K562 (cell line): Measurements from ENCODE around the gene COL24A1. TPM values are rescaled to one million over a fixed set of nuclear protein-coding genes. Genes with fewer than 3 reads are reported as not detected.

Experiments used
- ATAC-seq: fragments of 200-7000 bp; cut with Tn5 transposase; 3 replicates; pipeline ENCODE4 v1.9.1; 2020; ENCODE audit warnings: moderate library complexity
- BruUV-seq: library from RNA; stranded (reverse); fragments of 400-500 nt; replicated peaks from 2 replicates; lab custom pipeline; 2021; lab: Mats Ljungman, UMichigan
- CTCF ChIA-PET: fragments of 300-600 bp; formaldehyde crosslinking; extraction: SDS; loops from one replicate; lab custom pipeline; 2021; ENCODE audit warnings: low intra/inter-chr PET ratio; lab: Yijun Ruan, JAX
- POLR2A ChIA-PET: fragments of 300-600, 350-650 bp; sonication (Branson Sonifier 250); formaldehyde crosslinking; extraction: SDS; loops from one replicate; lab custom pipeline; 2021; ENCODE audit warnings: antibody characterized with exemption, inconsistent platforms; lab: Yijun Ruan, JAX
- DNase-seq, 4 experiments: peaks; one replicate each; pipeline versions ENCODE4 v3.0.0 to v3.0.0-alpha.2; 2011 to 2018; ENCODE audit warnings: low spot score in 3 of 4, mixed read lengths in 3 of 4; ENCODE audit errors: extremely low read depth in 1 of 4
- FAIRE-seq: peaks from 2 replicates; lab custom pipeline; 2011; peaks lifted over from hg19 to GRCh38; lab: Jason Lieb, UNC
- H2AFZ ChIP-seq: 2 replicates; pipeline ENCODE4 v1.6.0; 2011; ENCODE audit warnings: low read depth, low read length, control low read depth, inconsistent platforms
- H3K27ac ChIP-seq: fragments of 200-600 bp; 3 replicates; pipeline ENCODE4 v1.8.0; 2011; ENCODE audit warnings: low read depth, mild to moderate bottlenecking, control low read depth, inconsistent platforms, low read length, moderate library complexity, mixed read lengths; ENCODE audit errors: extremely low read depth
- H3K27me3 ChIP-seq, 2 experiments: fragments of 300-600 bp in 1 of 2; 2 replicates in 1 of 2; 3 replicates in 1 of 2; pipeline versions ENCODE4 v1.6.0 to v1.8.0; 2011; ENCODE audit warnings: inconsistent platforms in 2 of 2, low read length in 2 of 2, mild to moderate bottlenecking in 1 of 2, mixed read lengths in 1 of 2, moderate library complexity in 1 of 2; ENCODE audit not compliant: control insufficient read depth in 2 of 2, insufficient read depth in 2 of 2
- H3K36me3 ChIP-seq: fragments of 300-600 bp; 3 replicates; pipeline ENCODE4 v1.8.0; 2011; ENCODE audit warnings: mild to moderate bottlenecking, low read length, inconsistent platforms; ENCODE audit not compliant: control insufficient read depth, insufficient read depth
- H3K4me1 ChIP-seq, 2 experiments: fragments of 200-600 bp in 1 of 2; replicated peaks in 1 of 2; 2 replicates in 1 of 2; 3 replicates in 1 of 2; pipeline versions ENCODE4 v1.5.1 to v1.8.0; 2011; ENCODE audit warnings: inconsistent platforms in 2 of 2, low read length in 2 of 2, mild to moderate bottlenecking in 1 of 2, mixed read lengths in 1 of 2, moderate library complexity in 1 of 2; ENCODE audit not compliant: control insufficient read depth in 2 of 2, insufficient read depth in 2 of 2
- H3K4me2 ChIP-seq: 2 replicates; pipeline ENCODE4 v1.6.1; 2011; ENCODE audit warnings: low read length, control low read depth, inconsistent platforms, mixed read lengths; ENCODE audit not compliant: insufficient read depth
- H3K4me3 ChIP-seq: fragments of 200-600 bp; sonication (generic), shearing (Covaris generic); 2 replicates; pipeline ENCODE4 v1.5.1; 2016; ENCODE audit warnings: control low read depth, inconsistent platforms
- H3K79me2 ChIP-seq: fragments of 200-600 bp; 3 replicates; pipeline ENCODE4 v1.8.0; 2011; ENCODE audit warnings: low read length, inconsistent platforms; ENCODE audit not compliant: control insufficient read depth, insufficient read depth
- H3K9ac ChIP-seq, 2 experiments: 2 replicates each; pipeline versions ENCODE4 v1.6.0 to v1.6.1; 2011; ENCODE audit warnings: low read depth in 2 of 2, low read length in 2 of 2, control low read depth in 1 of 2, inconsistent platforms in 1 of 2, mild to moderate bottlenecking in 1 of 2, mixed read lengths in 1 of 2; ENCODE audit not compliant: insufficient read depth in 1 of 2
- H3K9me1 ChIP-seq: one replicate; pipeline ENCODE4 v1.6.0; 2011; ENCODE audit warnings: inconsistent platforms, mild to moderate bottlenecking, low read length, moderate library complexity; ENCODE audit not compliant: control insufficient read depth, insufficient read depth
- H3K9me3 ChIP-seq: replicated peaks from 2 replicates; pipeline ENCODE4 v1.5.1; 2011; ENCODE audit warnings: low read depth, low read length, inconsistent platforms; ENCODE audit not compliant: control insufficient read depth, insufficient read depth
- H4K20me1 ChIP-seq: replicated peaks from 2 replicates; pipeline ENCODE4 v1.6.1; 2011; ENCODE audit warnings: low read length, inconsistent platforms, mixed read lengths; ENCODE audit not compliant: control insufficient read depth, insufficient read depth
- CBX1 ChIP-seq: sonication (generic); IDR thresholded peaks from 2 replicates; pipeline ENCODE4 v1.6.1; 2016; ENCODE audit warnings: antibody characterized with exemption, low read depth, mild to moderate bottlenecking
- EP300 ChIP-seq: IDR thresholded peaks from 2 replicates; pipeline ENCODE4 v1.6.1; 2012; ENCODE audit warnings: low read length, improper control_type of control experiment
- HNRNPLL ChIP-seq: fragments of 200-400 bp; formaldehyde crosslinking; IDR thresholded peaks from 2 replicates; pipeline ENCODE4 v1.6.1; 2017; ENCODE audit warnings: low read length, low read depth, mild to moderate bottlenecking; ENCODE audit not compliant: poor library complexity, severe bottlenecking
- KAT8 ChIP-seq: fragments of 450-650 bp; IDR thresholded peaks from 2 replicates; pipeline ENCODE4 v1.6.1; 2016; ENCODE audit warnings: low read depth, mild to moderate bottlenecking
- MNT ChIP-seq, 2 experiments: fragments of 450-650 bp; conservative IDR thresholded peaks; 2 replicates each; pipeline ENCODE4 v1.6.1; 2017; ENCODE audit warnings: mild to moderate bottlenecking in 2 of 2, moderate library complexity in 2 of 2
- RNF2 ChIP-seq: sonication (generic); IDR thresholded peaks from 2 replicates; pipeline ENCODE4 v1.6.1; 2016
- SRSF9 ChIP-seq: fragments of 200-400 bp; formaldehyde crosslinking; IDR thresholded peaks from 2 replicates; pipeline ENCODE4 v1.6.1; 2017; ENCODE audit warnings: low read depth, low read length, borderline replicate concordance
- ZBTB7A ChIP-seq: IDR thresholded peaks from 2 replicates; pipeline ENCODE4 v1.6.1; 2011; ENCODE audit warnings: low read depth, mild to moderate bottlenecking, low read length, moderate library complexity, borderline replicate concordance; ENCODE audit not compliant: control insufficient read depth
- ZFX ChIP-seq: sonication (generic); formaldehyde crosslinking; IDR thresholded peaks from 2 replicates; pipeline ENCODE4 v1.8.0; 2022; ENCODE audit warnings: mild to moderate bottlenecking, missing genetic modification reagents, moderate library complexity
- ZNF318 ChIP-seq, 2 experiments: fragments of 450-650 bp; IDR thresholded peaks; 2 replicates each; pipeline ENCODE4 v1.6.1; 2016; ENCODE audit warnings: mild to moderate bottlenecking in 2 of 2, borderline replicate concordance in 1 of 2, low read depth in 1 of 2, moderate library complexity in 1 of 2
- ZNF668 ChIP-seq: fragments of 250-450 bp; sonication (Bioruptor Pico); IDR thresholded peaks from 2 replicates; pipeline ENCODE4 v1.8.0; 2022; ENCODE audit warnings: mild to moderate bottlenecking, inconsistent platforms
- ZNF717 ChIP-seq: fragments of 250-450 bp; sonication (Bioruptor Pico); IDR thresholded peaks from 2 replicates; pipeline ENCODE4 v1.5.0; 2021
- WGBS: fragments of 100-300 bp; shearing (Covaris generic); methylation state at CpG from one replicate; pipeline ENCODE4 v1.1.6; 2016; ENCODE audit warnings: low coverage, mixed read lengths; ENCODE audit not compliant: insufficient coverage; ENCODE audit errors: missing lambda C conversion rate; 5-methylcytosine and 5-hydroxymethylcytosine counted together
- in situ Hi-C: fragments of 300-500 bp; cut with MboI; formaldehyde crosslinking; loops from 4 replicates; pipeline ENCODE4 v1.15.0; 2018; ENCODE audit warnings: inconsistent platforms, mixed read lengths
- intact Hi-C: fragments of 100-400 bp; cut with micrococcal nuclease; formaldehyde crosslinking; loops from 2 replicates; pipeline ENCODE4 v1.14.2; 2022
- polyA plus RNA-seq, 8 experiments: library from polyadenylated mRNA; depleted of rRNA in 4 of 8; stranded (reverse) in 5 of 8; unstranded in 3 of 8; fragments of >200 nt; fragmentation: Nextera tagmentation in 2 of 8; fragmentation: Illumina TruSeq in 1 of 8; extraction: Ambion mirVana in 2 of 8; extraction: Trizol in 1 of 8; gene quantifications; 2 replicates each; pipeline versions ENCODE4 v1.2.1 to v1.2.3, GENCODE V29; 2011 to 2014; ENCODE audit warnings: inconsistent platforms in 1 of 8, missing spikeins in 1 of 8
- total RNA-seq, 7 experiments: library from RNA; depleted of rRNA in 6 of 7; stranded (reverse); fragments of >200 nt in 6 of 7; fragmentation: Illumina TruSeq in 2 of 7; extraction: Trizol in 2 of 7; gene quantifications; 2 replicates each; pipeline versions ENCODE4 v1.2.1 to v1.2.3, GENCODE V29; 2011 to 2021; ENCODE audit warnings: low replicate concordance in 1 of 7

The COL24A1 gene
- total and polyA plus RNA-seq, 9 of the 15 experiments (the other 6 are each of a cell fraction or from before 2014, with no cell fraction given), result 0.01 to 0.06 (median 0.03) TPM; not detected in 2

- TF ChIP-seq ZBTB7A (no peak), MNT (conservative IDR thresholded peaks at IDR 0.05) (no peak), HNRNPLL (no peak), KAT8 (no peak)
- TF ChIP-seq, all 486 proteins: peak for 0
Measured at GRCh38 chr1:85816606-85817005, 340.0 kb downstream of the COL24A1 start (continued).

DNA sequence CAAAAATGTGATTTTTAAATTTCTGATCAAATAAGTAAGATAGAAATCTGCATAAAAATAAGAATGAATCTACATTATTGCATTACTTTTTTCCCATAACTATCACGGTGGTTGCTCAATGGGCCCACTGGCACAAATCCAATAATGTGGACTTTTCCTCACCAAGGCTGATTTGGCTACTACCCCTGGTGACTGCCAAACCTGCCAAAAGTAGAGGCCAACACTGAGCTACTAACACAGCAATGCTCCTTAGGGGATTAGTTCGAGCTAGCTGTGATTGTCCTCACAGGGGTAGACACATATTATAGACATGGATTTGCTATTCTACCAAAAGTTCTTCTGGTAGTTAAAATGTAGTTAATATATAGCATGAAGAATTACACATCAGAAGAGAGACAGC lies 340.7 kb downstream of the COL24A1 start:
- Histone ChIP-seq H3K9me1 (no peaks in the 10 kb centered on the region), H3K9me3 (no peaks in the 10 kb centered on the region), H3K79me2 (no peaks in the 10 kb centered on the region), H3K27ac (no peak overlapping the region), H3K4me1 (no peaks in the 10 kb centered on the region), H4K20me1 (no peaks in the 10 kb centered on the region), H3K4me2 (no peak overlapping the region), H2AFZ (no peak overlapping the region), H3K4me3 (no peak overlapping the region), H3K27me3 (no peaks in the 10 kb centered on the region), H3K36me3 (no peaks in the 10 kb centered on the region), H3K9ac (no peak overlapping the region)
- DNase-seq, result no peak
- BruUV-seq, result no TSS peak
- 0% methylated on average over 2 of the region's 2 CpGs for WGBS
- FAIRE-seq, result no peak
- in situ Hi-C loops, result no loop called here
- intact Hi-C loops, result no loop called here
- POLR2A ChIA-PET, result no interaction called here
- ATAC-seq, result no peak
- CTCF ChIA-PET, result no interaction called here
- TF ChIP-seq ZNF717 (CRISPR knock-in tag) (no peak), ZNF668 (no peak), ZNF318 (IDR thresholded peaks at IDR 0.05; ENCODE audit: borderline replicate concordance in 1 of 2, low read depth in 1 of 2) (no peak), EP300 (no peak), SRSF9 (no peak), RNF2 (no peak), ZFX (CRISPR knock-in tag) (no peak), CBX1 (no peak)
